Measurements from ENCODE around the gene MAP4K2. TPM values are rescaled to one million over a fixed set of nuclear protein-coding genes. Genes with fewer than 3 reads are reported as not detected.

Gene MAP4K2
- total and polyA plus RNA-seq, 7 donors = 3.0 to 6.7 (median 4.5) TPM

DNA sequence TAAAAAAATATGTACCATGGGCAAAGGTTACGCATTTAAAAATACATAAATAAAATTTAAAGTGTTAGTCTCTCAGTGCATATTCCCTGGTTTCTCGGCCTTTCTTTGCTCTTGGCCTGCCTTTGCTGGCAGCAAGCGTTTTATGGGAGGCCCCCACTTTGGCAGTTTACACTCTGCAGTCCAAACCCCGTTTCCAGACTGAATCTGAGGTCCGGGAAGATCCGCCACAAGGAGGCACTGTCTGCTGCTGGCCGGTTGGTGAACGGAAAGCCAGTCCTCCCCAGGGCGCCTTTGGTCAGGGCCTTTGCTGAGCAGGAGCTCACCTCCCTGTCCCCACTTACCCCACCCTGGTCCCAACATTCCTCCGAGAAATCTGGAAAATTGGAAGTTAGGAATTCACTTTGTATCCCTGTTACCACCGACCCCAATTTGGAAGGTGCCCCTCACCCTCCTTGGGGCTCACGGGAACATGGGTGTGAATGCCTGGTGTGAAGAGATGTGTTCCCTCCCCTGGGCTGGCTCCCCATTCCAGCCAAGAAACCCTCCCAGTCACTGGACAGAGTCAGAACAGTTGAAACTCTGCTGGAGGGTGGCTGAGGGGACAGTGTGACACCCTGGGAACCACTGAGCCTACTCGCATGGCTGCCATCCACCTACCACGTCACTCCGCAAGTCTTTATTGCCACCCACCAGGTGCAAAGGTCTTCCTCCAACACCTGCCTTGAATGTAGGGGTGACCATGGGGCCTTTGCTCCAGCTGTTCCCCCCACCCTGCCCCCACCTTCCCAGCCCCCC lies 15.3 kb downstream of the MAP4K2 start:
- ATAC-seq (peak in 3 of 4 donors; percentile 36 to 77 (median 63)), DNase-seq (peak; percentile 63 to 72)
- H3K4me1 ChIP-seq = no peaks in the 10 kb centered on the region
- peaks cover 0 to 17% of the 10 kb centered on the region in 2 donors for H3K36me3 ChIP-seq (ENCODE audit: insufficient read depth in 1 of 2, low read depth in 1 of 2)
- intact Hi-C loops (cut with DNase I) = loop anchor here in 1 of 2 donors (5.0 kb wide), 1 partner anchor 55 kb away; the partner anchor contains the start of gene CDC42BPG
- H3K27me3 ChIP-seq (ENCODE audit: insufficient read depth in 3 of 3, low read length in 2 of 3) = no peaks in the 10 kb centered on the region
- TF ChIP-seq, protein P1, sequence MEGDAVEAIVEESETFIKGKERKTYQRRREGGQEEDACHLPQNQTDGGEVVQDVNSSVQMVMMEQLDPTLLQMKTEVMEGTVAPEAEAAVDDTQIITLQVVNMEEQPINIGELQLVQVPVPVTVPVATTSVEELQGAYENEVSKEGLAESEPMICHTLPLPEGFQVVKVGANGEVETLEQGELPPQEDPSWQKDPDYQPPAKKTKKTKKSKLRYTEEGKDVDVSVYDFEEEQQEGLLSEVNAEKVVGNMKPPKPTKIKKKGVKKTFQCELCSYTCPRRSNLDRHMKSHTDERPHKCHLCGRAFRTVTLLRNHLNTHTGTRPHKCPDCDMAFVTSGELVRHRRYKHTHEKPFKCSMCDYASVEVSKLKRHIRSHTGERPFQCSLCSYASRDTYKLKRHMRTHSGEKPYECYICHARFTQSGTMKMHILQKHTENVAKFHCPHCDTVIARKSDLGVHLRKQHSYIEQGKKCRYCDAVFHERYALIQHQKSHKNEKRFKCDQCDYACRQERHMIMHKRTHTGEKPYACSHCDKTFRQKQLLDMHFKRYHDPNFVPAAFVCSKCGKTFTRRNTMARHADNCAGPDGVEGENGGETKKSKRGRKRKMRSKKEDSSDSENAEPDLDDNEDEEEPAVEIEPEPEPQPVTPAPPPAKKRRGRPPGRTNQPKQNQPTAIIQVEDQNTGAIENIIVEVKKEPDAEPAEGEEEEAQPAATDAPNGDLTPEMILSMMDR (IDR thresholded peaks at IDR 0.05) = peak; percentile 58
- 49 to 58% (median 52%) methylated on average over 15 of the region's 15 CpGs for WGBS, 3 donors
- H3K9me3 ChIP-seq = no peaks in the 10 kb centered on the region
- no peak overlapping the region for H3K27ac ChIP-seq
- no peak overlapping the region for H3K4me3 ChIP-seq

DNA sequence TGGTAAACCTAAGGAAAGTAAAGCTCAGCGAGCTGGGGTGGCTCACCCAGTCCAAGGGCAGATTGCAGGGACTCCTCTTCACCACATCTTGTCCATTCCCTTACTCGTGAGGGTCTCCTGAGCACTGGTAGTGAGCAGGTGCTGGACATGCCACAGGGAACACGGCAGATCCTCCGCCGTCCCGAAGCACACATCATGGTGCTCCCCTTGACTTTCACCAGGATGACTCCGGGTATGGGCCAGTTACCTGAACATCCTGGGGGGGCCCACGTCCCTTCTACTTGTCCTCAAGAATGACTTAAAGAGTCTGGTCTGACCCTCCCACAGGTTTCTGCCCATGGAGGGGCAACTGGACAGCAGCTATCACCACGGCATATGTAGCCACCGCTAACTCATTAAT lies 16.7 kb downstream of the MAP4K2 start:
- TF ChIP-seq, protein P1 (IDR thresholded peaks at IDR 0.05) = no peak
- intact Hi-C loops (cut with DNase I) = loop anchor here in 1 of 2 donors (5.0 kb wide), 1 partner anchor 56 kb away; the partner anchor contains the start of gene CDC42BPG
- Histone ChIP-seq H3K4me3 (no peak overlapping the region), H3K27ac (no peak overlapping the region), H3K27me3 (ENCODE audit: insufficient read depth in 3 of 3, low read length in 2 of 3) (no peaks in the 10 kb centered on the region), H3K36me3 (ENCODE audit: insufficient read depth in 1 of 2, low read depth in 1 of 2) (peaks cover 0 to 18% of the 10 kb centered on the region in 2 donors), H3K9me3 (no peaks in the 10 kb centered on the region), H3K4me1 (no peaks in the 10 kb centered on the region)
- DNase-seq (peak in 1 of 2 donors; percentile 21), ATAC-seq (no peak)
- 89 to 92% (median 89%) methylated on average over 10 of the region's 10 CpGs for WGBS, 3 donors

DNA sequence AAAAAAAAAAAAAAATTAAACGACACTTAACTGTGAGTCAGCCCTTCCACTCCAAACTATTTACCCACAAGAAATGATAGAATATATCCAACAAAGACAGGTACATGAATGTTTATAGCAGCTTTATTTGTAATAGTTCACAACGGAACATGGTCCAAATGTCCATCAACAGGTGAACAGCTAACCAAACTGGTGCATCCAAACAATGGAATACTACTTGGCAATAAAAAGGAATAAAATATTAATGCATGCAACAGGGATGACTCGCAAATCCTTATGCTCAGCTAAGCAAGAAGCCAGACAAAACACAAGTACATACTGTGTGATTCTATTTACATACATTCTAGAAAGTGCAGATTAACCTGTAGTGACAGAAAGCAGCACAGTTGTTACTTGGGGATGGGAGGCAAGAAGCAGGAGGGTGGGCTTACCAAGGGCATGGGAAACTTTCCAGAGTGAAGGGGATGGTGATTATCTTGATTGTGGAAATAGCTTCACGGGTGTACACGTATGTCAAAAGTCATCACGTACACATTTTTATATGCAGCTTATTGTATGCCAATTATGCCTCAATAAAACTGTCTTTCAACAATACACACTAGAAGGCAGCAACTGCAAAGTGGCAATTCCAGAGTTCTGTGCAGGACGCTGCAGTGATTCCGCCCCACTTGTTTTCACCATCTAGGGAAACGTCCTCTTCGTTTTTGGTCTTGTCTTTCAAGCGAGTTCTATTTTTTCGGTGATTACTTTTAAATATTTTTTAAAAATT lies 18.0 kb downstream of the MAP4K2 start:
- no peak for ATAC-seq
- TF ChIP-seq, protein P1 (IDR thresholded peaks at IDR 0.05) = no peak
- Histone ChIP-seq H3K27ac (no peak overlapping the region), H3K36me3 (ENCODE audit: insufficient read depth in 1 of 2, low read depth in 1 of 2) (peaks cover 0 to 15% of the 10 kb centered on the region in 2 donors), H3K4me3 (no peak overlapping the region), H3K9me3 (no peaks in the 10 kb centered on the region), H3K27me3 (ENCODE audit: insufficient read depth in 3 of 3, low read length in 2 of 3) (no peaks in the 10 kb centered on the region), H3K4me1 (no peaks in the 10 kb centered on the region)
- WGBS, 3 donors = 86 to 89% (median 86%) methylated on average over 12 of the region's 12 CpGs
- peak in 1 of 2 donors; percentile 12 for DNase-seq
- intact Hi-C loops (cut with DNase I) = loop anchor here in 1 of 2 donors (5.0 kb wide), 1 partner anchor 57 kb away; the partner anchor contains the start of gene CDC42BPG

DNA sequence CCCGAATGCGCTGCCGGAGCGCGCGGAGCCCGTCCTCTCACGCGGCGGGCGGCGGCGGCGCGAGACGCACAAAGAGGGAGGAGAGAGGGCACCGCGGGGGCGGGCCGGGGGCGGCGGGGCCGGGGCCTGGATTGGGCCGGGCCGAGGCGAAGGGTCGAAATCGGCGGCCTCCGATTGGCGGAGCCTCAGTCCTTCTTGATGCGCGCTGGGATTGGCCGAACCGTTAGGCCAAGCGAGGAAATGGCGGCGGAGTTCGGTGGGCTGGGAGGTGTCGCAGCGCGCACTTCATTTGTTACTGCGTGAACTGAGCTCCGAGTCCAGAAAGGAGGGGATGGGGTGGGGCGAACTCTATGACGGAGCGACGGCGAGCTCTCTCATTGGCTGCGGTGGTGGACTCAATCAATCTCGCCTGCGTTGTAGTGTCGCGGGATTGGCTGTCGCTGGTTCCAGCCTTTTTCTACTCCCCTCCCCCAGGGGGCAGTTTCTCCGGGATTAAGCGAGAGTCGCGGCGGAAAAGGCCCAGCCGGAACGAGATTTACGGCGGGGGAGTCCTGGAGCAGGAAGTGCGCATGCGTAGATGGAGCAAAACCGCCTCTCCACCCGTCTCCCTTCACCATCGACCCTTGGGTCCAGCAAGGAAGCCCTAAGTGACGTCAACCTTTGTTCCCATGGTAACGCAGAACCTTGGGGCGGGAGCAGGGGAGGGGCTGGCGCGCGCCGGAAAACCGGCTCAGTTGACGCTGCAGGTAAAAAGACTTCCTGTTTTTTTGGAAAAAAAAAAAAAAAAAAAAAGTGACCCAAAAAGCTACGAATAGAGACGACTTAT lies 24.3 kb downstream of the MAP4K2 start, which contains the start of gene SF1:
SF1 (minus strand) TSS at position 70 of the 826 bp plus-strand sequence. CDS start 150 bp downstream, outside the sequence.
- WGBS, 3 donors = 0 to 1% (median 1%) methylated on average over 78 to 80 of the region's 80 CpGs

More for the DNA sequence above, 24.3 kb downstream of the MAP4K2 start, which contains the start of gene SF1:
- DNase-seq (peak; percentile 98 to 99), ATAC-seq (peak; percentile 91 to 92 (median 91))
- H3K9me3 ChIP-seq = no peaks in the 10 kb centered on the region
- H3K27ac ChIP-seq = peak within 1 kb of the TSS; percentile 98
- intact Hi-C loops (cut with DNase I) = no loop called here
- TF ChIP-seq, protein P1 (IDR thresholded peaks at IDR 0.05) = no peak
- peak within 1 kb of the TSS; percentile 87 for H3K4me3 ChIP-seq
- H3K27me3 ChIP-seq (ENCODE audit: insufficient read depth in 3 of 3, low read length in 2 of 3) = no peaks in the 10 kb centered on the region
- H3K36me3 ChIP-seq (ENCODE audit: insufficient read depth in 1 of 2, low read depth in 1 of 2) = peaks cover 11 to 44% of the 10 kb centered on the region in 2 donors
- peaks cover 40% of the 10 kb centered on the region for H3K4me1 ChIP-seq

Data from psoas muscle (tissue), 8 donors.